Islet of Langerhans (tissue), 1 donor: ENCODE measurements around the gene TPPP3.
"Not testable (repeated sequence)": the region's sequence is repeated elsewhere in the genome, so short reads cannot be mapped to it uniquely, and the experiment has no call there.

Experiments used
- FAIRE-seq: peaks from one replicate; lab custom pipeline; 2011; peaks lifted over from hg19 to GRCh38; lab: Jason Lieb, UNC

Gene TPPP3

DNA sequence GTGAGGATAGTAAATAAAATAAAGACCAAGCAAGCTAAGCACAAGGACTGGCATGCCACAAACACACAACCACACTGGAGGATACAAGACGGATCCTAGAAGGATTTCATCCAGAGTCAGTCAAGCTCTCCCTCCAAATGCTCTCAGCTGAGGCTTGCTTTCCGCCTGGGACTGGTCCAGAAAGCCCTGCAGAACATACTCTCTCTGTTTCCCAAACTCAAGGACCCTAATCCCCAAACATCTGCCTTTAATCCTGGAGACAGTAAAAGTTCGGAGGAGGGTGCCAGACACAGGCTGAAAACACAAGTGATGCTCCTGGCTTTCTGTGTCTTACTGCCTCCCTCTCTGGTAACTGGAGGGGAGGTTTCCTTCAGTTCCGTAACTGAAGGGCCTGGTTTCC lies 32.3 kb upstream of the TPPP3 start:
- FAIRE-seq: no peak

DNA sequence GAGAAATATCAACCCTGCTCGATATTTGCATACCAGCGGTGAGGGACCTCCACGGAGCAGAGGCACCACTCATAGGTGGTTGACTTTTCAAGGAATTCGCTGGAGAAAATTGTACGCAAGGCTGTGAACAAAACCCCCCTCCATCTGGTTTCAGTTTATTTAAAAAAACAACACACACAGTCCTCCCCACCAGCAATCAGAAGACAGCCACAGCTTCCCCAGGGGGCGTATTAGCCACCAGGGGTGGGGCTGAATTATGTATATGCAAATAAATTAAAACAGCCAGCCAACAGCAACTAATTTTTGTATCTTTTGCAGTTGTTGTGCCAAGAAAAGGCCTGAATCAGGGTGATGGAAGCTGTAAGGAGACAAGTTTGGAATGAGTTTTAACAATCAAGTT lies 31.8 kb upstream of the TPPP3 start:
- FAIRE-seq: no peak

DNA sequence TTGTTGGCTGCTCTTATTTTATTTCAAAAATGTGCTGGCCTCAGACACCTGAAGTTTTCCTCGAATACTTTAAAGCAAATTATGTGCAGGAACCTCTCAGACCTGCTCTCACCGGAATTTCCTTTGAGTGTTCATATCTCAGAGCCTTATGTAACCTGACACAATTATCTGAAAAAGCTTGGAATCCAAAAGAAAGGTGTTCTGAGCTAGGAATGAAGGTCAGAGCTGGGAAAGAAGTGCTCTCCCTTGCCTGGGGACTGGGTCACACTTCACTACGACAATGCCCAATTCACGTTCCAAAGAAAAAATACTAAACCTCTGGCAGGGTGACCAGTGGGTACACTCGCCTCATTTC lies 30.9 kb upstream of the TPPP3 start:
- no peak for FAIRE-seq

DNA sequence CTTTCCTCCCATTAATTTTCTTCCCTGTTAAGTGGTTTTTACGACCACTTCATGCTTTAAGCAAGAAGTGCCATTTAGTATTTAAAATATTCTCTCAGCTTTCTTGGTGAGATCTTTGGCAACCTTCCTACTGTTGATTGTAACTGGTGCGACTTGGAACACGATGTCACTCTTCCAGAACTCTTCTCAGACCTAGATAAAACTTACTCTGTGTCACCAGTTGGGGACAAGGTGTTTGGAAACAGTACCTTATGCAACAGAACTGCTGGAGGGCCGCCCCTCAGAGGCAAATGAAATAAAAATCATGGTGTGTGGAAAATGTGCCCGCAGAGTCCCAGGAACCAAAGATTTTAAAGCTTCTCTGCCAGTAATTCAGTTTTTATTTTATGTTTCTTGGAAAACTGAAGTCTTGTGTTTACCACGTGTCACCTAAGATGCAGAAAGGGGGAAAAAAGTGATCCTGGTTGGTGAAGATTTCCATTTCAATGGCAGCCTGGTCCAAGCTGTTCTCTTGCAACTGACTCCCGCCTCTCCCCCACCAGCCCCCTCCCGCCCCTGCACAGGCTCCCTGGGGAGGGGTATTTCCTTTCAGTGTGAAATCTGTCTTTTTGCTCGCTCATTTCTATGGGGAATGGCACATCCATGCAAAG lies 30.4 kb upstream of the TPPP3 start:
- FAIRE-seq: no peak

DNA sequence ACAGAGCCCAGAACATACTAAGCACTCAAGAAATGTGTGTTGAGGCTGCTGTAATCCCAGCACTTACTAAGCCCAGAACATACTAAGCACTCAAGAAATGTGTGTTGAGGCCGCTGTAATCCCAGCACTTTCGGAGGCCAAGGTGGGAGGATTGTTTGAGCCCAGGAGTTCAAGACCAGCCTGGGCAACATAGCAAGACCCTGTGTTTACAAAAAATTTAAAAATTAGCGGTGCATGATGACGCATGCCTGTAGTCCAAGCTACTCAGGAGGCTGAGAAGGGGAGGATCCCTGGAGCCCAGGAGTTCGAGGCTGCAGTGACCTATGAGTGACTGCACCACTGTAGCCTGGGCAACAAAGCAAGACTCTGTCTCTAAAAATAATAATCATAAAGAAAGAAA lies 29.7 kb upstream of the TPPP3 start:
- FAIRE-seq: no peak

DNA sequence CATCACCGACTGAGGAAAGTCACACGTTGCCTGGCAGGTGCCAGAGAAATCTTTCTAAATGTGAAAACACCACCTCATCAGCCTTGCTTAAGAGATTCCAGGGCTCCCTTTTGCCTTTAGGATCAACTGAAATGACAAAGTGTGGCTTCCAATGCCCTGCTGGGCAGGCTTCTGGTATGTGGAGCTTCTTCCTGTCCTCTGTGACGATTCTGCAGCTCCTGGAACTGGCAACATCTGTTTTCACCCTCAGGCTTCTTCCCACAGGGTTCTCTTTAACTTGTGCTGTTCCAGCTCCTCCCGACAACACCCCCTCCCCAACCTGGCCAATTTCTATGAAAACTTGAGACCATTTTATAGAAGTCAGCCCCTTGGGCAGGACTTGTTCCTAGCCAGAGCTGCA lies 27.7 kb upstream of the TPPP3 start:
- FAIRE-seq: no peak

DNA sequence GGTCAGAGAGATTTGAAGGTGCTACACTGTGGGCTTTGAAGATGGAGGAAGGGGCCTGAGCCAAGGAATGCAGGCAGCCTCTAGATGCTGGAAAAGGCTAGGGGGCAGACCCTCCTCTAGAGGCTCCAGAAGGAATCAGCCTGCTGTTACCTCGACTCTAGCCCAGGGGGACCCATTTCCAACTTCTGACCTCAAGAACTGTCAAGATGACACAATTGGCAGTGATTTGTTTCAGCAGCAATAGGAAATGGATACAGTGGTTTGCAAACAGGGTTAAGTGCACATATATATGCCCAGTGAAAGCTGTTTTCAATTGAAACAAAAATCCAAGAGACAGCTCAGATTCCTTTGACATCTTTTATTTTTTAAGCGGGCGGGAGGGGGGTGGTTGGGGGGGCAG lies 26.6 kb upstream of the TPPP3 start:
- FAIRE-seq: no peak

DNA sequence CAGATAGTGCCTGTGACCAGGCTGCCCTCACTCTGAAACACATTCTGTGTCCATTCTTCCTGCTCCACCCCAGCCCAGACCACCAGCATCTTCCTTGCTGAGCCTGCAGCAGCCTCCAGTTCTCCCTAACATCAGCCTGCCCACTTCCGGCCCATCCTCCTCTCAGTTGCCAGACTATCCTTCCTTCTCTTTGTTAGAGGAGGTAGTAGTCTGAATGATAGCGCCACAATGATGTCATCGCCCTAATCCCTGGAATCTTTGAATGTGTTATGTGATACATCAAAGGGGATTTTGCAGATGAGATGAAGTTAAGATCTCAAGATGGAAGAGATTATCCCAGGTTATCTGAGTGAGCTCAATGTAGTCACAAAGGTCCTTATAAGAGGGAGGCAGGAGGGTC lies 26.2 kb upstream of the TPPP3 start:
- FAIRE-seq: no peak

DNA sequence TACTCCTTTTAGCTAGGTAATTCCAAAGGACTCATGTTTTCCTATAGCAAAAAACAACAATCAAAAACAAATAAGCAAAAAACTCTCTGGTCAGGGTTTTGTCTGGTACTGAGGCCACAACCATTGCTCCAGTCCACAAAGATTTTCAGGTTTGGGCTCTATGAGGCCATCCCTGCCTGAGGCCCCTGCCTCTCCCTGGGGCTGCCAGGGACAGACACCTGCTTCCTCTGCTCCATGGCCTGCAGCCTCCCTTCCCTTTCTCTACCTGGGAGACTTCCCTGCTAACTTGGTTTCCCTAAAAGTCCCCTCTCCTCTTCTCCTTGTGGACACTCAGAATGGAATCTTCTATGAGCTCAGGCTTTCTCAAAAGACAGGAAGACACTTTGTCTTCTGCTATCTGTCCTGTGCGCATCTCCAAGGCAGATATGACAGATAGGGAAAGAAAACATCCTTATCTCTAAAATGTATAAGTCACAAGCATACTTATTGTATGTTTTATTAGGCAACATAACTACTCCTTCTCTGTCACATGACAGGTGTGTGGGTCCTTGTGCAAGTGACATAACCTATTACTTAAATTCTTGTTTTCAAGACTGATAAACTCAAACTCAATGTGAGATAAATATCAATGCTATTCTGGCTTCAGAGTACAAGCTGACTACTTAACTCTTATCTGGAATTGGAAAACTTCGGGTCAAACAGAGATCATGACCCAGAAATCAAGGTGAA lies 24.2 kb upstream of the TPPP3 start:
- no peak for FAIRE-seq

DNA sequence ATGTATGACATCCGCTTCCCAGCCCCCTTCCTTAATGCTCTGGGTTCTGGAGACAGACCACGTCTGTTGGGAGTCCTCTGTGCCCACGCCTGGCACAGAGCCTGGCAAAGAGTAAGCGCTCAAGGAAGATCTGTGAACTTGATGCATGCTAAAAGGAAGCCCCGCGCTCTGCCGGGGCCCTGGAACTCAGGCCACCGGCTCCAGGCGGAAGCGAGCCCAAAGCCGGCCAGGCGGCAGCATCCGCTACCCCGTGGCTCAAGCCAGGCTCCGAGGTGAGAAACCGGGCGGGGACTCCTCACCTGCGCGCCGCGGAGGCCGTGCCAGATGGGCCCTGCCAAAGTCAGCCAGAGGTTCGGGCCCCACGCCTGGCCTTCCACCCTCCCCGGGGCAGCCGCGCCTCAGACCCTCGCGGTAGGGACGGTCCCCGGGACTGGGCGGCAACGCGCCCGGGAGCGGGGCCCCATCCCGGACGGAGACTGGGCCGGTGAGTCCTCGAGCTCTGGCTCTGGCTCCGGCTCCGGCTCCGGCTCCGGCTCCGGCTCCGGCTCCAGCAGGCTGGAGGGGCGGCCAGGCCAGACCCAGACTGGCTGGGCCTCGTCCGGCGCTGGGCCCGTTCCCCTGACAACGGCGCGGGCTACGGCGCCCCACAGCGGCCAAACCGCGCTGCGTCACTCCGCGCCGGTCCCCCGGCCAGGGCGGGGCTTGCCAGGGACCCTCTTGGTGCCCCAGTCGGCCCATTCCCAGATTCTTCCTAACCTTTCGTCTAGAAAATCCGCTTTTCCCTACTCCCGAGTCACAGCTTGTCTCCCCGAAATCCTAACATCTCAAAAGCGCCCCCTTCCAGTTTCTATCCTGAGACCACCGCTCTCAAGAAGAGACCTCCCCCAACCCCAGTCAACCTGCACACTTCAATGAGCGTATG lies 22.8 kb upstream of the TPPP3 start, which contains the start of gene ZDHHC1:
Gene ZDHHC1 (minus strand): TSS at position 606 of the 922 bp plus-strand sequence. CDS start 8,702 bp downstream, outside the sequence.
- no peak for FAIRE-seq

DNA sequence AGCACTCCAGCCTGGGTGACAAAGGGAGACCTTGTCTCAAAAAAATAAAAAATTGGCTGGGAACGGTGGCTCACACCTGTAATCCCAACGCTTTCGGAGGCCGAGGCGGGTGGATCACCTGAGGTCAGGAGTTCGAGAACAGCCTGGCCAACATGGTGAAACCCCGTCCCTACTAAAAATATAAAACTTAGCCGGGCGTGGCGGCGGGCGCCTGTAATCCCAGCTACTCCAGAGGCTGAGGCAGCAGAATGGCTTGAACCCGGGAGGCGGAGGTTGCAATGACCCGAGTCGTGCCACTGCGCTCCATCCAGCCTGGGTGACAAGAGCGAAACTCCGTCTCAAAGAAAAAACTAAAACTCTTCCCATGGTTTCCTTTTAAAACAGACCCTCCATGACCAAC lies 22.1 kb upstream of the TPPP3 start:
- not testable (repeated sequence) for FAIRE-seq

DNA sequence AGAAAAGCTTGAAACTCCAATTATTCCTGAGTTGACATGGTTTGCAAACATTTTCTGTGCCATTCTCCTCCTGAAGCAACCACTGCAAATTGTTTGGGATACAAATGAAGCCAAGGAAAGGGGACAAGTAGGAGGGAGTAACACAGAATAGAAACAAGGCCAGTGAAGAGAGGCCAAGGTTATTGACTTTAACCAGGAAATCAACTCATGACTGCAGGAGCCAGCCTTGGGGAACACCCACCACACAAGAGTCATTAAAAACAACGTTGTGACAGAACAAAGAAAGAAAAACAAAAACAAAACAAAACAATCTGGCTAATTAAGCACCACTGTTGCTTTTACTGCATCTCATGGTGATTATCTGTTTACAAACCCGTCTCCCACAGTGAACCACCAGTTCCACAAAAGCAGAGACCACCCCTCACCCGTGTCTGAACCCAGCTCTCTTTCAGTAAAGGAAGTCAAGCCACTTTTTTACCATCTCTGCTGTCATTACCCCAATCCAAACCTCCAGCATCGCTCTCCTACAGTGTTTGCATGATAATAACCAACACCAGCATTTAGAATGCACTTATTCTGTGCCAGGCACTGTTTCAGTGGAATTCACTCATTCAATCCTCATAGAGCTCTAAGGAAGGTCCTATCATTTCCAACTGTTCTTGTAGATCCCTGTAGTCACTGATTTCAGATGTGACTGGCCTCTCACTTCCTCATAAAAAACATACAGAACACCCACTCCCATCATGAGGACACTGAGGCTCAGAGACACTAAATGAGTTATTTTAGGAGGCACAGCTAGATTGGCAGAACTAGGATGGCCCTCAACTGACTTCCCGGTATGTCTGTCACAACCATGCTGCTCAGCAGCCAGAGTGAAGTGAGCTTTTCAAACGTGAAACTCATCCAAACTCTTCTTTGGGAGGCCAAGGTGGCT lies 20.9 kb upstream of the TPPP3 start:
- FAIRE-seq: no peak

DNA sequence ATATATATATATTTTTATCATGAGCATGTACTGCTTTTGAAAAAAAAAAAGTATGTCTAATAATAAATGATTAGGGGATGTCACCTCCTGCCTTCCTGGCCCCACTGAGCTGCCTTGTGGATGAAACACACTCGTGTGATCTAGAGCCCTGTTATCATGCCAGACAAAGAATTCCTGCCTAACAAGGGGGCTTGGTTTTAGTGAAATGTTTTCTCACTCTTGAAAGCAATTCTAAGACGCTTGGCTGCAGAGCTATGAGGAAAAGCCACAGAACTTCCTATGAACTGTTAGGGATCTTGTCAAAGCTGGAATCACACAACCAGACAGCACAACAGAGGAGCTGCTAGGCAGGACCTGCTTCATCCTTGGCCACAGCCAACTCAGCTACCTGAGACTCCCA lies 19.0 kb upstream of the TPPP3 start:
- FAIRE-seq: no peak

DNA sequence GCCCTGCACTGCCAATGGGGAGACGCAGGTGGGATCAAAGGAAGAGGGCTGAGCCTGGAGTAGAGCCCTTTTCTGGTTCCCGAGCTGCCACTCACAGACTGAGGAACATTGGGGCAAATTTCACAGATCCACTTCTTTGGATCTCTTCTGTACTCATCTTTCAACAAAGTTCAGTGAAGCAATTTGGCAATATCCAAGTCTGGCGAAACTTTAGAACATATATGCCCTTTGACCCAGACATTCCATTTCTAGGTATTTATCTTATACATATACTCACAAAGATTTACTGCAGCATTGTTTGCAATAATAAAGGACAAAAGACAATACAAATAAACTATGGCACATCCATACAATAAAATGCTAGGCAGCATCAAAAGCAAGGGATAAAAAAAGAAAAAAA lies 18.0 kb upstream of the TPPP3 start:
- FAIRE-seq: no peak

DNA sequence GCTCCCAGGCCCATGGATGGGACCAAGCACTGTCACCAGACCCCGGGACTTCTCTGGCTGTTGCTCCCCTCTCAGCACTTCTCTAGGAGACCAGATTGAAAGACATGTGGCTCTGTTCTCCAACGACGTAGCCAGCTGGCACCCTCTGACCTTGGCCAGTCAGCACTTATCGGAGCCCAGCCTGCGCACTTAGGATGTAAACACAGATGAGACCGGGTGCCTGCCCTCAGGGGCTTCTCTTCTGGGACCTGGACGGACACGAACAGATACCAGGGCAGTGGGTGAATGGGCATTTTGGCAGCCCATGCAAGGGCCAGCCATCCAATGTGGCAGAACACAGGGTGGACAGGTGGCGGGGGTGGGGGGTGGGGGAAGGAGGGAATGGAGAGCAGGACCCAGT lies 16.3 kb upstream of the TPPP3 start:
- no peak for FAIRE-seq

DNA sequence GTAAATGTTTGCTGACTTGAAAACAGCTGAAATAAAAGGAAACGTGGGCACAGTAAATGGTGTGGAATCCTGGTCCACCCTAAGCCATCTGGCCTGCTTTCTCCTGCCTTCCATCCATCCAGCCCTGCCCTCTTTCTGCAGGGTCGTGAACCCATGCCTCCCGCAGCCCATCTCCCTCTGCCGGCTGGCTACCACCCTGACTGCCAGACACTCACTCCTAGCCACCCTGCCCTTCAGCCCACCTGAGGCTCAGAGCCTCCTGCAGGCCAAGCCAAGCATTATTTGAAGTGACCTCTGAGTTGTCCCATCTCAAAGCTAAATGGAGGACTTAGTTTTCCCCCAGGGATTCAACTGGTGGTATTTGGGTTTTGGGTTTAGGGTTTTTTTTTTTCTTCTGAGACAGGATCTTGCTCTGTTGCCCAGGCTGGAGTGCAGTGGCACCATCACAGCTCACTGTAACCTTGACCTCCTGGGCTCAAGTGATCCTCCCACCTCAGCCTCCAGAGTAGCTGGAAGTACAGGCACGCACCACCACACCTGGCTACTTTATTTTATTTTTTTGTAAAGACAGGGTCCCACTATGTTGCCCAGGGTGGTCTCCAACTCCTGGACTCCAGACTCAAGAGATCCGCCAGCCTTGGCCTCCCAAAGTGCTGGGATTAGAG lies 14.6 kb upstream of the TPPP3 start:
- FAIRE-seq: no peak

DNA sequence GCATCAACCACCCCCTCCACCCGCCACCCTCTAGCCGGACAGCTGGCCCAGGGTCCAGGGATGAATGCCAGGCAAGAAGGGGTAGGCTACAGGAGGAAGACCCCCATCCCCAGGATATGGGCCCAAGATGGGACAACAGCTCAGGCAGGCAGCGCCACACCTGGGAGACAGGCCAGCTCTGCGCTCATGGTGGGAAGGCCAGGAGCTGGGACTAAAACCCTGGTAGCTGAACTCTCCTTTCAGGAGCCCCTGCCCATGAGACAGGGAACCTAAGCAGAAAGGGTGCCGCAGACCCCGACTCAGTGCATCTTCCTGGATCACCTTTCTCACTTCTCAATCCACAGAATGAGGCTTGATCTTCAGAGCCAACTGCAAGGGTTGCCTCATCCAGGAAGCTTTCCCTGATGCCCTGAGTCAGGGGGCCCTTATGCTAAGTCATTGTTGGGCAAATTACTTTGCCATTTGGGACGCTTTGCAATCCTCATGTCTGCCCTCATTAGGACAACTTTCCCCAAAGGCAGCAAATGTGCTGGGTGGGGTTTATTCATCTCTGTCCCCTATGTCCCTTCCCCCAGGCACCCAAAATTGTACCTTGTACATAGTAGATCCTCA lies 14.0 kb upstream of the TPPP3 start:
- no peak for FAIRE-seq

DNA sequence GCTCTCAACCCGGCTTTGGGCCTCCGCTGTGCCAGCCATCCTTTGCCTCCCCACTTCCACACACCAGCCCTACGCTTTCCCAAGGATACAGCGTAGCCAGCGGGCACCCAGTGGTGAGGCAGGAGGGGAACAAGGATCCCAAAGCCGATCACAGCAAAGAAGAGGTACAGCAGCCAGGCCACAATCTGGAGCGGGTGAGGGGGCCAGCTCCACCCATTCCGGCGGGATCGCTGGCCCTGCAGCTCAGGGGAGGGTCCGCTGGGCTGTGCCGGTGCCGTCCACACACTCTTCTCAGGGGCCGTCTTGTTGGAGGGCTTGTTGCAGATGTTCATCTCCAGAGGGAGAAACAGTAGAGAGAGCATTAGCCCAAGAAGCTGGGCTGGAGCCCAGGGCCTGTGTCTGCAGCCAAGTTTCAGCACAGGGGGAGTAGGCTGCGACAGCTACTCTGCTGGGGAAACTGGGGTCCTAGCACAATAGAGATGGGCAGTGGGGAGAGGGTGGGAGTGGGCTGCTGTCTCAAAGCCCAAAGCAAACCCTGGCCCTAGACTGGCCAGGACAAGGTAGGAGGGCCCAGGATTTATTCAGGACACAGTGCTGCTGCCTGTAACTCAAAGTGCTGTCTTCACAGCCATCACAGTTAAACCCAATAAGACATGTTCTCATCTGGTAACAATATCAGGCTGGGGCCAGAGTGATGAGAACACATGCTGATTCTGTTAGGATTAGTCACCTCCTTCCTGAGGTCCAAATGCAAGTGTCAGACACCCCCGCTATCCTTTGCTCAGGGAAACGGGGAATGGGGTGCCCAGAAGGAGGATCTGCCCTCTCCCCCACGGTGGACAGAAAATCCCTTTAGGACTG lies 13.0 kb upstream of the TPPP3 start:
- FAIRE-seq: no peak

DNA sequence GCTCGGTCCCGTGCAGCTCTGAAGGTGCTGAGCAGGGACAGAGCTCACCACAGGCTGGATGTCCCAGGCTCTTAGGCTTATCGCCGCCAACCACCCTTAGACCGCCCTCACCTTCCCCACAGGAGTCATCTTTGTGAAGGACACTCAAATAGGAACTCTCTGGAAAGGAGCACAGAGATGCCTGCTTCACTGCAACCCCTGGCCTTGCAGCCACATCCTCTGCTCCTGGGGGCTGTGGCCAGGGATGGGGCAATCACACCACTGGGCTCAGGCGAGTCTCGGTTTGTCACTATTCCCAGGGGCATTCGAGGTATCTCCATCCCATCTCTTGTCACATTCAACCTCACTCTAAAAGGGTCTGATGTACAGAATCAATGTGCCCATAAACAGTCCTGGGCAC lies 12.0 kb upstream of the TPPP3 start:
- no peak for FAIRE-seq

DNA sequence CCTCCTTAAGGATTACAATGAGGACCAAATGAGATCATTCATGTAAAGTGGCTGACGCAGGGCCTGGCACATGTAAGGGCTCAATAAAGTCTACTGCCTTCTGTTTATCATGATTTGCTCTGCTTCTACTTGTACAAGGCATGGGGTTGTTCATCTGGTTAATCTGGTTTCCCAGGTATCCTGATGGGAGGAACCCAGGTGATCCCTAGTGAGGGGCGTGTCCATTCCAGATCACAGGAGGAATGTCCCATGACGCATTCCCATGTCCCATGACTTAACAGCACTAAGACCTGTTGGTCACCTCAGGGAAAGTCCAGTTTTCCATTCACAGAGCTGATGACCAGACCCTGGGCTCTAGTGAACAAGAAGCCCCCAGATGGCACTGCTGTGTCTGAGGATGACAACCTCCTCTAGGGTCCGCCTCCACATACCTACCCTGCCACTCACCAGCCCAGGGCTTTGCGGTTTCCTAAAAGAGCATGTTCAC lies 11.5 kb upstream of the TPPP3 start:
- FAIRE-seq: no peak
